ENCODE data around the gene HIVEP3.

GRCh38 chr1:41479000-41479807, 439.5 kb downstream of the HIVEP3 start:
- TF ChIP-seq, protein P1, sequence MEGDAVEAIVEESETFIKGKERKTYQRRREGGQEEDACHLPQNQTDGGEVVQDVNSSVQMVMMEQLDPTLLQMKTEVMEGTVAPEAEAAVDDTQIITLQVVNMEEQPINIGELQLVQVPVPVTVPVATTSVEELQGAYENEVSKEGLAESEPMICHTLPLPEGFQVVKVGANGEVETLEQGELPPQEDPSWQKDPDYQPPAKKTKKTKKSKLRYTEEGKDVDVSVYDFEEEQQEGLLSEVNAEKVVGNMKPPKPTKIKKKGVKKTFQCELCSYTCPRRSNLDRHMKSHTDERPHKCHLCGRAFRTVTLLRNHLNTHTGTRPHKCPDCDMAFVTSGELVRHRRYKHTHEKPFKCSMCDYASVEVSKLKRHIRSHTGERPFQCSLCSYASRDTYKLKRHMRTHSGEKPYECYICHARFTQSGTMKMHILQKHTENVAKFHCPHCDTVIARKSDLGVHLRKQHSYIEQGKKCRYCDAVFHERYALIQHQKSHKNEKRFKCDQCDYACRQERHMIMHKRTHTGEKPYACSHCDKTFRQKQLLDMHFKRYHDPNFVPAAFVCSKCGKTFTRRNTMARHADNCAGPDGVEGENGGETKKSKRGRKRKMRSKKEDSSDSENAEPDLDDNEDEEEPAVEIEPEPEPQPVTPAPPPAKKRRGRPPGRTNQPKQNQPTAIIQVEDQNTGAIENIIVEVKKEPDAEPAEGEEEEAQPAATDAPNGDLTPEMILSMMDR (conservative IDR thresholded peaks at IDR 0.05; ENCODE audit: low read depth, low read length): no peak
- TF ChIP-seq EZH2 (IDR thresholded peaks at IDR 0.05; ENCODE audit: borderline replicate concordance, low read depth, low read length, poor library complexity, severe bottlenecking): no peak
